Panc1 (cell line): ENCODE measurements around the gene TAF6L. TPM values are rescaled to one million over a fixed set of nuclear protein-coding genes. Genes with fewer than 3 reads are reported as not detected.

Experiments used
- ATAC-seq: fragments of 200-7000 bp; cut with Tn5 transposase; 2 replicates; pipeline ENCODE4 v1.9.1; 2020; ENCODE audit warnings: mild to moderate bottlenecking, moderate library complexity
- BruUV-seq: library from RNA; stranded (reverse); fragments of 400-500 nt; replicated peaks from 2 replicates; lab custom pipeline; 2021; lab: Mats Ljungman, UMichigan
- CTCF ChIA-PET: fragments of 300-600 bp; sonication (Branson Sonifier 250); formaldehyde crosslinking; loops from one replicate; lab custom pipeline; 2022; ENCODE audit warnings: antibody characterized with exemption; lab: Charles Lee
- POLR2A ChIA-PET: fragments of 300-600 bp; sonication (Branson Sonifier 250); formaldehyde crosslinking; loops from one replicate; lab custom pipeline; 2022; ENCODE audit warnings: antibody characterized with exemption; lab: Charles Lee
- DNase-seq: peaks from one replicate; pipeline ENCODE4 v3.0.0-alpha.2; 2010; ENCODE audit warnings: low read depth, low spot score
- H3K27ac ChIP-seq: 2 replicates; pipeline ENCODE4 v1.5.1; 2011; ENCODE audit warnings: mild to moderate bottlenecking, low read length, inconsistent platforms
- H3K27me3 ChIP-seq: fragments of 200-500 bp; sonication (Bioruptor generic); 2 replicates; pipeline ENCODE4 v1.6.0; 2014; ENCODE audit warnings: low read length, inconsistent platforms; ENCODE audit not compliant: control insufficient read depth, insufficient read depth
- H3K36me3 ChIP-seq: fragments of 200-500 bp; sonication (Bioruptor generic); 2 replicates; pipeline ENCODE4 v1.5.1; 2014; ENCODE audit warnings: inconsistent platforms, mild to moderate bottlenecking, low read length, moderate library complexity; ENCODE audit not compliant: control insufficient read depth, insufficient read depth
- H3K4me1 ChIP-seq: 2 replicates; pipeline ENCODE4 v1.5.1; 2011; ENCODE audit warnings: inconsistent platforms, mild to moderate bottlenecking, low read length, moderate library complexity; ENCODE audit not compliant: control insufficient read depth, insufficient read depth
- H3K4me3 ChIP-seq, 2 experiments: 2 replicates each; pipeline ENCODE4 v1.5.1; 2011 to 2012; ENCODE audit warnings: low read depth in 2 of 2, low read length in 2 of 2, mild to moderate bottlenecking in 2 of 2, inconsistent platforms in 1 of 2, moderate library complexity in 1 of 2
- H3K9me3 ChIP-seq: fragments of 200-500 bp; sonication (Bioruptor generic); 2 replicates; pipeline ENCODE4 v1.5.1; 2014; ENCODE audit warnings: low read depth, mild to moderate bottlenecking, inconsistent platforms, low read length, moderate library complexity; ENCODE audit not compliant: control insufficient read depth, insufficient read depth
- POLR2AphosphoS5 ChIP-seq: IDR thresholded peaks from 2 replicates; pipeline ENCODE4 v1.6.1; 2012; ENCODE audit warnings: mild to moderate bottlenecking, low read depth, low read length, moderate library complexity
- REST ChIP-seq, 2 experiments: IDR thresholded peaks; 2 replicates each; pipeline ENCODE4 v1.6.1; 2011 to 2012; ENCODE audit warnings: low read depth in 2 of 2, control low read depth in 1 of 2, low read length in 1 of 2, mild to moderate bottlenecking in 1 of 2, moderate library complexity in 1 of 2; ENCODE audit not compliant: insufficient read depth in 1 of 2
- SIN3A ChIP-seq: IDR thresholded peaks from 2 replicates; pipeline ENCODE4 v1.6.1; 2012; ENCODE audit warnings: low read depth, mild to moderate bottlenecking, low read length, moderate library complexity, borderline replicate concordance; ENCODE audit not compliant: insufficient read depth
- TCF7L2 ChIP-seq: IDR thresholded peaks from 2 replicates; pipeline ENCODE4 v1.6.1; 2011; ENCODE audit warnings: mild to moderate bottlenecking, low read depth, low read length, inconsistent platforms
- in situ Hi-C: cut with HindIII; loops from 2 replicates; pipeline ENCODE4 v1.10.0; 2016; ENCODE audit warnings: low sequenced_read_pairs, low pct_unique_long_range_greater_than_20kb
- intact Hi-C: fragments of 100-400 bp; cut with micrococcal nuclease; formaldehyde crosslinking; loops from one replicate; pipeline ENCODE4 v1.10.0; 2022; ENCODE audit not compliant: unreplicated experiment
- total RNA-seq: library from RNA; stranded (reverse); gene quantifications from one replicate; pipeline ENCODE4 v1.2.1, GENCODE V29; 2021; ENCODE audit not compliant: unreplicated experiment
- TF ChIP-seq, protein P1 (sequence below): fragments of 450-650 bp; IDR thresholded peaks from 2 replicates; pipeline ENCODE4 v1.5.1; 2017; ENCODE audit warnings: mild to moderate bottlenecking

TAF6L gene
- total RNA-seq, 1 experiment from 2014 or later: 32.6 TPM

DNA sequence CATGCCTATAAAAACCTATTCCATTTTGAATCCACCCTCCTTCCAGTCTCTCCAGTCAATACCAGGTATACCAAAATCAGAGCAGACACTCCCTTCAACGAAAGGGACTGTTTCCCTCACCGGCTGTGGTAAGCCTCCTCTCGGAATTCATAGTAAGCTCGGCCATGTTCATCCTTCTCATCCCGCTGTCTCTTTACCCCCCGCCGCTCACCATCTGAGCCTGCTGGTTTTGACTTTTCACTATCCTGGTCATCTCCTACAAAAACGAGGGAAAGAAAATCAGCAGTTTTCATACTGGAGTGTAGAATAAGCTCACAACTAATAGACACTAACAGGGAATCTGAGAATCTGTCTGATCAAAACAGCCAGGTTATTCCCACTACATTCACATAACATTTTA, 47.0 kb upstream of the TAF6L start:
- H3K4me3 ChIP-seq: peak overlapping the region; percentile 7 to 68
- intact Hi-C loops: no loop called here

DNA sequence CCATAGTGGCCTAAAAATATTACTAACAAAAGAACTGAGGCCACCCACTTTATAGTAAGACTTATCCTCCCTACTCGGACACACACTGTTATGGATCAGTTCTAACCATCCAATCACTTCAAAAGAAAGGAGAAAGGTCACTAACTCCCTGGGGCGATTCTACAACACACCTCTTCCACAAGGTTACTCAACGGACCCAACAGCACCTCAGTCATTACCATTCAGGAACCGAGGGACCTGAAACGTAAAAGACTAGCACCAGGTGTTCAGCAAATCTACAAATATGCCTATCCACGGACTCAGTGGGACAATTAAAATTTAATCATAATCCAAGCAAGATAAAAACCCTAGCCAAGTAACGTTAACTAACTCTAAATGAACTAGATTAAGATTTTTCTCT, 45.5 kb upstream of the TAF6L start:
- CTCF ChIA-PET: interaction anchor here (0.6 kb wide), 1 partner anchor 20 kb away, joined by 9 read pairs; no protein-coding TSS in a partner anchor
- ATAC-seq (no peak), DNase-seq (no peak)
- TF ChIP-seq POLR2AphosphoS5 (no peak), REST (IDR thresholded peaks at IDR 0.05; ENCODE audit: insufficient read depth in 1 of 2, low read depth in 2 of 2, low read length in 1 of 2) (no peak), SIN3A (no peak), TCF7L2 (no peak)
- TF ChIP-seq, protein P1, sequence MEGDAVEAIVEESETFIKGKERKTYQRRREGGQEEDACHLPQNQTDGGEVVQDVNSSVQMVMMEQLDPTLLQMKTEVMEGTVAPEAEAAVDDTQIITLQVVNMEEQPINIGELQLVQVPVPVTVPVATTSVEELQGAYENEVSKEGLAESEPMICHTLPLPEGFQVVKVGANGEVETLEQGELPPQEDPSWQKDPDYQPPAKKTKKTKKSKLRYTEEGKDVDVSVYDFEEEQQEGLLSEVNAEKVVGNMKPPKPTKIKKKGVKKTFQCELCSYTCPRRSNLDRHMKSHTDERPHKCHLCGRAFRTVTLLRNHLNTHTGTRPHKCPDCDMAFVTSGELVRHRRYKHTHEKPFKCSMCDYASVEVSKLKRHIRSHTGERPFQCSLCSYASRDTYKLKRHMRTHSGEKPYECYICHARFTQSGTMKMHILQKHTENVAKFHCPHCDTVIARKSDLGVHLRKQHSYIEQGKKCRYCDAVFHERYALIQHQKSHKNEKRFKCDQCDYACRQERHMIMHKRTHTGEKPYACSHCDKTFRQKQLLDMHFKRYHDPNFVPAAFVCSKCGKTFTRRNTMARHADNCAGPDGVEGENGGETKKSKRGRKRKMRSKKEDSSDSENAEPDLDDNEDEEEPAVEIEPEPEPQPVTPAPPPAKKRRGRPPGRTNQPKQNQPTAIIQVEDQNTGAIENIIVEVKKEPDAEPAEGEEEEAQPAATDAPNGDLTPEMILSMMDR: no peak
- POLR2A ChIA-PET: no interaction called here
- Histone ChIP-seq H3K9me3 (no peaks in the 10 kb centered on the region), H3K4me3 (peak overlapping the region; percentile 68 to 100), H3K27me3 (no peaks in the 10 kb centered on the region), H3K27ac (peak overlapping the region; percentile 92), H3K4me1 (peaks cover 9% of the 10 kb centered on the region), H3K36me3 (peaks cover 44% of the 10 kb centered on the region)
- TSS peak; percentile 59 for BruUV-seq
- in situ Hi-C loops: no loop called here
- intact Hi-C loops: no loop called here

More for the DNA sequence above, 47.0 kb upstream of the TAF6L start:
- Histone ChIP-seq H3K4me1 (peaks cover 9% of the 10 kb centered on the region), H3K36me3 (peaks cover 50% of the 10 kb centered on the region), H3K27ac (peak overlapping the region; percentile 92), H3K9me3 (no peaks in the 10 kb centered on the region), H3K27me3 (no peaks in the 10 kb centered on the region)
- no TSS peak for BruUV-seq
- CTCF ChIA-PET: no interaction called here
- TF ChIP-seq, protein P1: no peak
- no peak for TF ChIP-seq SIN3A
- POLR2A ChIA-PET: interaction anchor here (0.6 kb wide), 2 partner anchors 14 to 86 kb away, joined by 3 to 6 read pairs; no protein-coding TSS in a partner anchor
- ATAC-seq (no peak), DNase-seq (no peak)
- in situ Hi-C loops: no loop called here
